ENCODE results near the gene NIPBL.

- TF ChIP-seq IRF3 (IDR thresholded peaks at IDR 0.05; ENCODE audit: low read depth, low read length) (no peak), CTCF (IDR thresholded peaks at IDR 0.05) (no peak), FOXM1 (IDR thresholded peaks at IDR 0.05; ENCODE audit: low read depth) (no peak), GATA2 (CRISPR knock-in tag; IDR thresholded peaks at IDR 0.05) (no peak), MXI1 (IDR thresholded peaks at IDR 0.05; ENCODE audit: low read depth, low read length) (no peak), POLR2AphosphoS5 (IDR thresholded peaks at IDR 0.05; ENCODE audit: low read depth, low read length) (no peak), RAD21 (IDR thresholded peaks at IDR 0.05; ENCODE audit: low read length) (no peak), EZH2phosphoT487 (IDR thresholded peaks at IDR 0.05; ENCODE audit: borderline replicate concordance, low read depth) (no peak), GABPA (IDR thresholded peaks at IDR 0.05; ENCODE audit: low read depth) (no peak), MAX (IDR thresholded peaks at IDR 0.05; ENCODE audit: low read depth) (no peak), EP300 (IDR thresholded peaks at IDR 0.05; ENCODE audit: borderline replicate concordance in 1 of 2, low read depth in 1 of 2, low read length in 1 of 2) (no peak), SMC3 (IDR thresholded peaks at IDR 0.05; ENCODE audit: low read depth, low read length) (no peak)
Measured at GRCh38 chr5:36885566-36886485, 9.3 kb downstream of the NIPBL start.

Measured in SK-N-SH (cell line).